Thyroid gland (tissue), 4 donors: ENCODE measurements around the gene GAS5. TPM values are rescaled to one million over a fixed set of nuclear protein-coding genes. Genes with fewer than 3 reads are reported as not detected.
"Not testable (repeated sequence)": the region's sequence is repeated elsewhere in the genome, so short reads cannot be mapped to it uniquely, and the experiment has no call there.

Experiments used
- DNase-seq, 2 donors: peaks; one replicate each; pipeline ENCODE4 v3.0.0-alpha.2; 2019
- H3K27ac ChIP-seq, 3 donors: fragments of 200-600 bp; sonication (generic); 1 replicate in 2 of 3; 2 replicates in 1 of 3; pipeline ENCODE4 v1.5.1; 2016 to 2019; ENCODE audit warnings: mild to moderate bottlenecking in 1 of 3, moderate library complexity in 1 of 3
- H3K27me3 ChIP-seq: fragments of 200-600 bp; sonication (generic); one replicate; pipeline ENCODE4 v1.5.1; 2019
- H3K36me3 ChIP-seq, 2 donors: fragments of 200-600 bp; sonication (generic); one replicate each; pipeline ENCODE4 v1.5.1; 2016 to 2019
- H3K4me1 ChIP-seq, 2 donors: fragments of 200-600 bp; sonication (generic); one replicate each; pipeline ENCODE4 v1.5.1; 2017 to 2019
- H3K4me3 ChIP-seq, 3 donors: fragments of 200-600 bp; sonication (generic); replicated peaks in 1 of 3; 1 replicate in 2 of 3; 2 replicates in 1 of 3; pipeline ENCODE4 v1.5.1; 2016; ENCODE audit warnings: mild to moderate bottlenecking in 1 of 3
- H3K9me3 ChIP-seq: fragments of 200-600 bp; sonication (generic); one replicate; pipeline ENCODE4 v1.5.1; 2017
- POLR2A ChIP-seq, 2 donors: fragments of 450-650 bp; IDR thresholded peaks; one replicate each; pipeline ENCODE4 v1.6.1; 2017; ENCODE audit warnings: antibody characterized with exemption in 2 of 2, mild to moderate bottlenecking in 2 of 2, moderate library complexity in 1 of 2
- WGBS, 2 donors: methylation state at CpG; one replicate each; pipeline ENCODE4 v1.1.5; 2017; 5-methylcytosine and 5-hydroxymethylcytosine counted together
- intact Hi-C: fragments of 100-400 bp; cut with DNase I; formaldehyde crosslinking; loops from one replicate; pipeline ENCODE4 v1.15.1; 2023
- total RNA-seq, 4 donors: library from RNA; depleted of rRNA; stranded (reverse); fragments of >200 nt; gene quantifications; one replicate each; pipeline ENCODE4 v1.2.3, GENCODE V29; 2016
- TF ChIP-seq, protein P1 (sequence below), 6 experiments: fragments of 200-600 bp in 3 of 6; fragments of 450-650 bp in 3 of 6; sonication (generic) in 3 of 6; IDR thresholded peaks; one replicate each; pipeline ENCODE4 v1.5.1; 2016 to 2019; ENCODE audit warnings: antibody characterized with exemption in 6 of 6, mild to moderate bottlenecking in 2 of 6, inconsistent platforms in 1 of 6, moderate library complexity in 1 of 6

GAS5 gene
- total RNA-seq, 4 donors from 2014 or later = 162 to 625 (median 223) TPM

DNA sequence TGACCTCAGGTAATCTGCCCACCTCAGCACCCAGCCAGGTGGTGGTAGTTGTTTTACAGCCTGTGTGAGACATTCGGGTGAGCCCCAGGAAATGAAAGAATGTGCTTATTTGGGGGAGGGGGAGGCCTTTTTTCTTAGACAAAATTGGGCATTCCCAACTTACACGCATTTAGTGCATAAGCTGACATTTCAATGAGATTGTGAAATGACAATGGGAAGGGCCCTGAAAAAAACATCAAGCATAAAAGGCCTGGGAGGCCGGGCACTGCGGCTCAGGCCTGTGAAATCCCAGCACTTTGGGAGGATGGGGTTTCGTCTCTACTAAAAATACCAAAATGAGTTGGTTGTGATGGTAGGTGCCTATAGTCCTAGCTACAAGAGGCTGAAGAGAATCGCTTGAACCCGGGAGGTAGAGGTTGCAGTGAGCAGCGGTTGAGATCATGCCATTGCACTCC, 5.0 kb downstream of the GAS5 start:
- no peak overlapping the region for H3K4me3 ChIP-seq
- WGBS, 2 donors = 82 to 87% methylated on average over 8 of the region's 8 CpGs
- no peaks in the 10 kb centered on the region for H3K27me3 ChIP-seq
- intact Hi-C loops = no loop called here
- no peaks in the 10 kb centered on the region for H3K9me3 ChIP-seq
- H3K27ac ChIP-seq = no peak overlapping the region
- TF ChIP-seq, protein P1, sequence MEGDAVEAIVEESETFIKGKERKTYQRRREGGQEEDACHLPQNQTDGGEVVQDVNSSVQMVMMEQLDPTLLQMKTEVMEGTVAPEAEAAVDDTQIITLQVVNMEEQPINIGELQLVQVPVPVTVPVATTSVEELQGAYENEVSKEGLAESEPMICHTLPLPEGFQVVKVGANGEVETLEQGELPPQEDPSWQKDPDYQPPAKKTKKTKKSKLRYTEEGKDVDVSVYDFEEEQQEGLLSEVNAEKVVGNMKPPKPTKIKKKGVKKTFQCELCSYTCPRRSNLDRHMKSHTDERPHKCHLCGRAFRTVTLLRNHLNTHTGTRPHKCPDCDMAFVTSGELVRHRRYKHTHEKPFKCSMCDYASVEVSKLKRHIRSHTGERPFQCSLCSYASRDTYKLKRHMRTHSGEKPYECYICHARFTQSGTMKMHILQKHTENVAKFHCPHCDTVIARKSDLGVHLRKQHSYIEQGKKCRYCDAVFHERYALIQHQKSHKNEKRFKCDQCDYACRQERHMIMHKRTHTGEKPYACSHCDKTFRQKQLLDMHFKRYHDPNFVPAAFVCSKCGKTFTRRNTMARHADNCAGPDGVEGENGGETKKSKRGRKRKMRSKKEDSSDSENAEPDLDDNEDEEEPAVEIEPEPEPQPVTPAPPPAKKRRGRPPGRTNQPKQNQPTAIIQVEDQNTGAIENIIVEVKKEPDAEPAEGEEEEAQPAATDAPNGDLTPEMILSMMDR (IDR thresholded peaks at IDR 0.05) = no peak
- TF ChIP-seq POLR2A (IDR thresholded peaks at IDR 0.05) = no peak
- peaks cover 12 to 14% of the 10 kb centered on the region in 2 donors for H3K4me1 ChIP-seq
- H3K36me3 ChIP-seq = peaks cover 35% of the 10 kb centered on the region in 2 donors
- no peak for DNase-seq

DNA sequence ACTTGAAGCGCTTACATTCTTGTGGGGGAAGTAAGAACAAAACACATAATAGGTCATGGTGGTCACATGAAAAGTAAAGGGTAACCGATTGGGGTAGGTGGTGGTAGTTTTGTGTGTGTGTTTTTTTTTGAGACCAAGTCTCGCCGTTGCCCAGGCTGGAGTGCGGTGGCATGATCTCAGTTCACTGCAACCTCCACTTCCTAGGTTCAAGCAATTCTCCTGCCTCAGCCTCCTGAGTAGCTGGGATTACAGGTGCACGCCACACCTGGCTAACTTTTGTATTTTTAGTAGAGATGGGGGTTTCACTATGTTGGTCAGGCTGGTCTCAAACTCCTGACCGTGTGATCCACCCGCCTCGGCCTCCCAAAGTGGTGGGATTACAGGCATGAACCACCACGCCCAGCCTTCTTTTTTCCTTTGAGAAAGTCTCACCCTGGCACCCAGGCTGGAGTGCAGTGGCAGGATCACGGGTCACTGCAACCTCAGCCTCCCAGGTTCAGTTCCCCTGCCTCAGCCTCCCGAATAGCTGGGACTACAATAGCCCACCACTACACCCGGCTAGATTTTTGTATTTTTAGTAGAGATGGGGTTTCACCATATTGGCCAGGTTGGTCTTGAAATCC, 5.5 kb downstream of the GAS5 start:
- Histone ChIP-seq H3K4me1 (peaks cover 11 to 14% of the 10 kb centered on the region in 2 donors), H3K36me3 (peaks cover 35 to 38% of the 10 kb centered on the region in 2 donors)
- H3K27ac ChIP-seq, H3K27me3 ChIP-seq, H3K4me3 ChIP-seq, H3K9me3 ChIP-seq, DNase-seq, intact Hi-C loops: not testable (repeated sequence)
- WGBS, 2 donors = 85 to 89% methylated on average over 13 of the region's 13 CpGs

DNA sequence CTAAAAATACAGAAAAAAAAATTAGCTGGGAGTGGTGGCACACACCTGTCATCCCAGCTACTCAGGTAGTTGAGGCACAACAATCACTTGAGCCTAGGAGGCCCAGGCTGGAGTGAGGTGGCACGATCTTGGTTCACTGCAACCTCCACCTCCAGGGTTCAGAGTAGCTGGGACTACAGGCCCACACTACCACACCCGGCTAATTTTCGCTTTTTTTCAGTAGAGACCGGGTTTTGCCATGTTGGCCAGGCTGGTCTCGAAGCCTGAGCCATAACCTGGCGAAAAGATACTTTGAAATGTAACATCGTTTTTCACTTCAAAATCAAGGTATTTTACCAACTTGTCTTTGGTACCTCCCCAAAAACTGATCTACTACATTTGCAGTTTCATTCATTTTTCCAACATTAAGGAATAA, 6.1 kb downstream of the GAS5 start:
- Histone ChIP-seq H3K27me3 (no peaks in the 10 kb centered on the region), H3K4me3 (no peak overlapping the region), H3K9me3 (no peaks in the 10 kb centered on the region), H3K36me3 (peaks cover 35 to 42% of the 10 kb centered on the region in 2 donors), H3K27ac (no peak overlapping the region), H3K4me1 (peaks cover 6 to 13% of the 10 kb centered on the region in 2 donors)
- WGBS, 2 donors = 92 to 96% methylated on average over 7 of the region's 7 CpGs
- TF ChIP-seq, protein P1 (IDR thresholded peaks at IDR 0.05) = no peak
- TF ChIP-seq POLR2A (IDR thresholded peaks at IDR 0.05) = no peak
- no peak for DNase-seq
- intact Hi-C loops = no loop called here

DNA sequence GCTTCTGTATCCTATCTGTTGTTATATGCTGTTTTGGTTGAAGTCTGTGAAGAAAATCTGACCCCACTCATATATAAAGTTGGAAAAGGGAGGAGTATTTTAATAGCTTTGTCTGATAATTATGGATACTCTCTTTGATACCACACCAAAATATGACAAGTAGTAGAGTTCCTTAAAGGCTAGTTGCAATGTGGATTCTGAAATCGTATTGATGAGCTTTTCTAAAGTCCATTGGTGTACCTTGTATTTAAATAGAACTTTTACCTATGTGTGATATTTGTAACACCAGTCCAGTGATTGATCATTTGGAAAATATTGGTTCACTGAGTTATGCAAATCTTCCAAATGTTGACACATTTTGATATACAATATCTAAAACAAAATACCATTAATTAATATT, 7.7 kb downstream of the GAS5 start:
- Histone ChIP-seq H3K36me3 (peaks cover 29 to 43% of the 10 kb centered on the region in 2 donors), H3K9me3 (no peaks in the 10 kb centered on the region), H3K27me3 (no peaks in the 10 kb centered on the region), H3K27ac (no peak overlapping the region), H3K4me3 (no peak overlapping the region), H3K4me1 (no peaks in the 10 kb centered on the region)
- DNase-seq = no peak
- whole genome bisulfite sequencing, 2 donors = 89 to 96% methylated on average over 1 of the region's 1 CpG
- TF ChIP-seq, protein P1 (IDR thresholded peaks at IDR 0.05) = no peak
- no peak for TF ChIP-seq POLR2A (IDR thresholded peaks at IDR 0.05)
- intact Hi-C loops = no loop called here

DNA sequence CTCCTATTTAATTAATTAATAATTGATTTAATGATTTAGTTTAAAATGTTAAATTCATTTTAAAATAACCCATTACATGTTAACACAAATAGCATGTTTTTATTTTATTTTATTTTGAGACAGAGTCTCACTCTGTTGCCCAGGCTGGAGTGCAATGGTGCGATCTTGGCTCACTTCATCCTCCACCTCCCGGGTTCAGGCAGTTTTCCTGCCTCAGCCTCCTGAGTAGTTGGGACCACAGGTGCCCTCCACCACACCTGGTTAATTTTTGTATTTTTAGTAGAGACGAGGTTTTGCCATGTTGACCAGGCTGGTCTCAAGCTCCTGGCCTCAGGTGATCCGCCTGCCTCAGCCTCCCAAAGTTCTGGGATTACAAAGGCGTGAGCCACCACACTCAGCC, 8.2 kb downstream of the GAS5 start:
- WGBS, 2 donors = 88 to 92% methylated on average over 5 of the region's 5 CpGs
- H3K27me3 ChIP-seq, H3K27ac ChIP-seq, H3K9me3 ChIP-seq, H3K4me3 ChIP-seq, DNase-seq, intact Hi-C loops, H3K4me1 ChIP-seq: not testable (repeated sequence)
- H3K36me3 ChIP-seq = peaks cover 24 to 39% of the 10 kb centered on the region in 2 donors

DNA sequence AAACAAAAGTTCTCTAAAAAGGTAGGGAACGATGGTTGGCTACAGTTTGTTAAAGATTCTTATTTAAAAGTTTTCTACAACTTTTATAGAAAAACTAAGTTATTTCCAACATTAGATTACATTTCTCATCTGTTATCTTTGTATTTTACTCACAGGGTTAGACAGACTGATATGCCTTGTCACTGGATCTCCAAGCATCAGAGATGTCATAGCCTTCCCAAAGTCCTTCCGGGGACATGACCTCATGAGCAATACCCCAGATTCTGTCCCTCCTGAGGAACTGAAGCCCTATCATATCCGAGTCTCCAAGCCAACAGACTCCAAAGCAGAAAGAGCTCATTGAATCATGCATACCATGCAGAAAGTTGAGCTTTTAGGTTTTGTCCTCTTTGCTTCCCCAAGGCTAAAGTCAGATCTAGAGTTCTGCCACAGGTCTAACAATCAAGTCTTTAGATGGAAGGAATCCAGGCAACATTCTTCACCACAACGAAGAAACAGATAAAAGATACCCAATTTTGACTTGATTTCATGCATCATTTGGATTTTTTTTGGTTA, 10.3 kb downstream of the GAS5 start:
- TF ChIP-seq POLR2A (IDR thresholded peaks at IDR 0.05) = no peak
- TF ChIP-seq, protein P1 (IDR thresholded peaks at IDR 0.05) = no peak
- no peaks in the 10 kb centered on the region for H3K27me3 ChIP-seq
- DNase-seq = no peak
- no peak overlapping the region for H3K4me3 ChIP-seq
- H3K36me3 ChIP-seq = peaks cover 7 to 20% of the 10 kb centered on the region in 2 donors
- intact Hi-C loops = no loop called here
- H3K27ac ChIP-seq = no peak overlapping the region
- WGBS, 2 donors = 86 to 94% methylated on average over 4 of the region's 4 CpGs
- H3K9me3 ChIP-seq = no peaks in the 10 kb centered on the region
- no peaks in the 10 kb centered on the region for H3K4me1 ChIP-seq
